Umbilical cord (tissue), 2 donors: ENCODE data around the gene RBM4B. TPM values are rescaled to one million over a fixed set of nuclear protein-coding genes. Genes with fewer than 3 reads are reported as not detected.

Source experiments
- DNase-seq: peaks from one replicate; pipeline ENCODE4 v3.0.0-alpha.2; 2015; ENCODE audit warnings: low spot score
- total RNA-seq: library from RNA; depleted of rRNA; stranded (reverse); fragments of >200 nt; gene quantifications from one replicate; pipeline ENCODE4 v1.2.3, GENCODE V29; 2014; ENCODE audit warnings: low replicate concordance; ENCODE audit not compliant: insufficient read depth

The RBM4B gene
- total RNA-seq, 1 donor from 2014 or later = 44.1 TPM

DNA sequence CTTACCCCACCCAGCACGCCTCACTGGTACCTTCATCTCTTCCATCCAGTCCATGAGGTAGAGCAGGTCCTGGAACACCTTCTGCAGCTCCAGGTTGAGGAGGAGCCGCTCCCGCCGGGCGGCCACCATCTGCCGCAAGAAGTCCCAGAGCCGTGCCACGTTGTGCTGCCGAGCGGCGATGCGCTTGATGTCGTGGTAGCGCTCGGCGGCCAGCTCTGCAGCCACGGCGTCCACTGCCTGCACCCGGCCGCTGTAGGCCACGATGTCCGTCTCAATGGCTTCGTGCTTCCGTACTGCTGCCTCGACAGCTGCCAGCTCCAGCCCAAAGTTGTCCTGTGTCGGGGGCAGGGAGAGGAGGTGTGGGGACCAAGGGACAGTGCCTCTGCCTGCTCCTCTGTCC, 29.8 kb upstream of the RBM4B start:
- no peak for DNase-seq

DNA sequence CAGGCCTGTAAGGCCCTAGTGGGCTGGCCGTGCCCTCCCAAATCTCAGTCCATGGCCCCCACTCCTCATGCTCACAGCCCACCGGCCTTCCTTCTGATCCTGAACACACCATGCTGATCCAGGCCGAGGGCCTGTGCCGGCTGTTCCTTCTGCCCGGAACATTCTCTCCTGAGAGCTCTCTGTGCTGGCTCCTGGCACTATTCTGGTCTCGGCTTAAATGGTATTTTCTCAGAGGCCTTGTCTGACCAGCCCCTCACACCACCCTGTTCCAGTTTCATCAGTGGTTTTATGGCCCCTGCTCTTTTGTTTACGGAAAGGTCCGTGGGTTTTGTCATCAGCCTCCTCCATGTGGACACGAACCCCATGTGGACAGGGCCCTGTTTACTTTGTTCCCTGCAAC, 29.3 kb upstream of the RBM4B start:
- DNase-seq = no peak

DNA sequence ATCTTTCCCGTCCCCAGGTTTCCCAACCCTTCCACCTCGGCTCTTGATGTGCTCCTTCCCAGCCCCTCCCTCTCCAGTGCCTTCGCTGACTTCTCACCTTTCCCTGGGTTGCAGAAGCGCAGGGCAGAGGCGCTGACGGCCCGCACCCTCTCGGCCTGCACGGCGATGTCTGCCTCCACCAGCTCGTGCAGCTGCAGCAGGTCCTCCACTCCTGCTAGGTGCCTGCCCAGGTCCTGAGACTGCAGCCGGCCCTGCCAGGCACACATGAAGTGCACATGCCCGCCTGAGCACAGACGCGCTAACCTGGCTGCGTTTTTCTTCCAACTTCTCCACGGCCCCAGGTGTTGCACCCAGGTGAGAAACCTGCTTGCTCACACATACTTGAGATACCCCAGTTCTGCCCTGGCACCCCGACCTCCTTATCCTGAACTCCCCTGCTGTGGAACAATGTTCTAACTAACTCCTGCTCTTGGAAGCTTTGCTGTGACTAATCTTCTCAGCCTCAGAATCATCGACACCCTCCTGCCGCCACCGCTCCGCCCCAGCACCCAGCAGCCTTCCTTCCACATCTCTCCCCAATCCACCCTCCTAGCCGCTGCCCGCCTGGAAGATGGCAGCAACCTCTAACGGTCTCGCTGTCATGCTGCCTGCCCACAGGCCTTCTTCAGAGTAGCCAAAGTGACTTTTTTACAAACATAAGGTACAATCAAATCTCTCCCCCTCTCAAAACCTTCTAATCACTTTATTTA, 28.1 kb upstream of the RBM4B start:
- no peak for DNase-seq

DNA sequence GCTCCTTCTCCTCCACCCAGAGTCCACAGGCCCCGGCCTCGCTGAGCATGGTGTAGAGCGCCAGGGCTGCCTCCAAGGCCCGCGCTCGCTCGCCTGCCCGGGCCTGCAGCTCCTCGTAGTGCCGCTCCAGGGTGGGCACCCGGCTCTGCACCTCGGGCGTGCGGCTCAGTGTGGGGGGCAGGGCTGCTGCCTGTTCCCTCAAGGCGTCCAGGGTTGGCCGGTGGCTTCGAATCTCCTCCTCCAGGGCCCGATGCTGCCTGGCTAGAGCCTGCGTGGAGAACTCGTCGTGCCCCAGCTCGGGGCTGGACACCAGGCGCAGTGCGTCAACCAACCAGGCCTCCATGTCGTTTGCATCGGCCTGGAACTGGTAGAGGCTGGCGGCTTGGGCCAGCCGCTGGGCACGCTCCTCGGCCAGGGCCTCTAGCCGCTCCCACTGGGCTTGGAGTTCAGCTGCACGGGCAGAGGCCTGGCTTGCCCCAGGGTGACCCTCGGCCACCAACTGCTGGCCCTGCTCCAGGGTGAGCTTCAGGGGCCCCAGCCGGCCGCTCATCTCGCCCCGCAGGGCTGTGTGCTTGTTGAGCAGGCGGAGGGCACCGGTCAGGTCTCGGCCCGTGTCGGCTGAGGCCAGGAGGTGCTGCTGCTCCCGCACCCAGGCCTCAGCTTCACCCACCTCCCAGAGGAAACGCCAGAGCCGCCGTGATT, 27.1 kb upstream of the RBM4B start:
- no peak for DNase-seq

- no peak for DNase-seq
These were observed 23.9 kb upstream of the RBM4B start for GRCh38 chr11:66701432-66702240.

- DNase-seq = no peak
These were observed 23.1 kb upstream of the RBM4B start for GRCh38 chr11:66700742-66701141.

- no peak for DNase-seq
These were observed 22.6 kb upstream of the RBM4B start for GRCh38 chr11:66700337-66700736.

DNA sequence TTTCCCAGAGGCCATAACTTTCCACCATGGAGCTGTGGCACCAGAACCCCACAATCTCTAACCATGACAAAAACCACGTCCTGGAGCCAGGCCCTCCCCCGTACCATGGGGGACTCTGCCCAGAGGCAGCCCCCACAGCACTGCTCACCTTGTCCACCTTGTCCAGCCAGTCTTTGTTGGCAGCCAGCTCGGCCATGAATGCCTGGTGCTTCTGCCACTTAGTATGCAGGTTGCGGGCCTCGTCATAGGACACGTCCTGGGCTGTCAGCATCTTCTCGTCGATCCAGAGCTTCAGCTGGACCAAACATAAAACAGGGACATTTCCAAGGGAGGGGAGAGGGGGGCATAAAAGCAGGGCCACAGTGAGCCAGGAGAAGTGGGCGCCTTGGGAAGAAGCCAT, 20.8 kb upstream of the RBM4B start:
- no peak for DNase-seq

- DNase-seq = no peak
These were observed 20.3 kb upstream of the RBM4B start for GRCh38 chr11:66697988-66698387.

DNA sequence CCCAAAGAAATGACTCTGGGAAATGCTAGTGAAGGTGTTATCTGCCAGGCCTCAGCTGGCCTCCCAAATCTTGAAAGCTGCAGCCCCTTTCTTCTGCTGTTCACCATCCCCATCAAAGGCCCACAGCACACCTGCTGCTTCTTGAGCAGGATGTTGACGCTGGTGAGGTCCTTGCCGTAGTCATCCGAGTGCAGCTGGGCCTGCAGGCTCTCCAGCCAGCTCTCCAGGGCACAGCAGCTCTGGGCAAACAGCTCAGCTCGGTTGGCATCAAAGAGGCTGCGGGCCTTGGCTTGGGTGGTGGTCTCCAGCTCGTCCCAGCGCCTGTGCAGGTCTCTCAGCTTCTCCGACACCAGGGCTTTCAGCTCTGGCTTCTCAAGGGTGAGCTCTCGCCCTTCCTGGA, 18.5 kb upstream of the RBM4B start:
- no peak for DNase-seq

DNA sequence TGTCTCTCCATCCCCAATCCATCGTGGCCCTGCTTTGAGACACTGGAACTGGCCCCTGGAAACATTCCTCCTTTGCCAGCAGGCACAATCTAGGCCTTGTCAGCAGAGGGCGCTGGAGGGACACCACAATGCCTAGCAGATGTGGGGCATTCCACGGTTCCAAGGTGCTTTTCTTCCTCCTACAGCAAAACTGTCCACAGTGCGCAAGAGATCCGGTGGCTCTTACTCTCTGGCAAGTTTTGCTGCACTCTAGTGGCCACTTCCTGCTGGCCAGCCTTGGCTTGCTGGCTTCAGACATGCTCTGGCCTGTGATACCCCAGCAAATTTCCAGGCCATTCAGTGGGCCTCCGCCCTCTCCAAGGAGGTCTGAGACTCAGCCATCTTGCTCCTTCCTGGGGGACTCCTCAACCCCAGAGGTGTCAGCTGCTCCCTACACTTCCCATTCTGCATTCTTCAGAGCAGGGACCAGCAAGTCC, 17.1 kb upstream of the RBM4B start:
- DNase-seq = peak; percentile 85

GRCh38 chr11:66694056-66694410, 16.3 kb upstream of the RBM4B start:
- DNase-seq = no peak

GRCh38 chr11:66693356-66694055, 15.8 kb upstream of the RBM4B start:
- no peak for DNase-seq

DNA sequence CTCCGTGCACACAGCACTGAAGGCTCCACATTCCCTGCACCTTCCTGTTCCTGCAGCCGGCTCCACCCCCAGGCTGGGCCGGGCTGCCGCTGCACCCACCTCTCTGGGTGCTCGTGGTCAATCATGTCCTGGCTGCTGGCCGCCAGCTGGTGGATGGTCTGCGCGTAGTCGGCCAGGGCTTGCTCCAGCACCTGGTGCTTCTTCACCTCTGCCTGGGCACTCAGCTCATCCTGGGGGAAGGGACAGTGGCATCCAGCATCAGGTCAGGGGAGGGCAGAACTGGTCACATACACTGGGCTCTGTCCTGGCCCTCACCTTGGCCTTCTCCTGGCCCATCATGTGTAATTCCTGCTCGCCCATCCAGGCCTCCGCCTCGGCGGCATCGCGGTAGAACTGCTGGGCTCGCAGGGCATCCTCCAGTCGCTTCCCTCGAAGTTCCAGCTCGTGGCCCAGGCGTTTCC, 15.2 kb upstream of the RBM4B start:
- DNase-seq = no peak

GRCh38 chr11:66692446-66692845, 14.8 kb upstream of the RBM4B start:
- no peak for DNase-seq

DNA sequence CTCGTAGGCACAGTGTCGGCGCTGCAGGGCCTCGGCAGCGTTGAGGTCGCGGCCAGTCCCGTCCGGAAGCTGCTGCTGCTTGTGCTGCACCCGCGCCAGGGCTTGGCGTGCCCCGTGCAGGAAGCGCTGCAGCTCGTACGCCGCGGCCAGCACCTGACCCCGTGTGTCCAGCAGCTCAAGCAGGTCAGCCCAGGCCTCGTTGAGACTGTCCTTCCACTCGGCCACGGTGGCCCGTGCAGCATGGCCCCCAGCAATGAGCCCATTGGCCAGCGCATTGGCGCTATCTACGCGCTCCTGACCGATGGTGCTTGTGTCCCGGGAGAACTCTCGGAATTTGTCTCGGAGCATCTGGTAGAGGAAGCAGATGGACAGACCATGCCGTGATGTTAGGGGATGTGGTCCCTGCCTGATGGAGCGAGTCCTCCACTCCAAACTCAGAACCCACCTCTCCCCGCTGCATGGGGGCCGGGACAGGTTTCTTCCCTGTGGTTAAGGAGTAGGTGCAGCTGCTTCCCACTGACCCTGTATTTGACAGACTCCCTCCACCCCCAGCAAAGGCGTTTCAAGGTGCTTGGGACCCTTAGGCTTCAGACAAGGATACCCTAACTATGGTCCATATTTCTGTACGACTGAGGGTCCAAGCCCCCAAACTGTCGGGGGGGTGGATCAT, 13.8 kb upstream of the RBM4B start:
- DNase-seq = no peak

DNA sequence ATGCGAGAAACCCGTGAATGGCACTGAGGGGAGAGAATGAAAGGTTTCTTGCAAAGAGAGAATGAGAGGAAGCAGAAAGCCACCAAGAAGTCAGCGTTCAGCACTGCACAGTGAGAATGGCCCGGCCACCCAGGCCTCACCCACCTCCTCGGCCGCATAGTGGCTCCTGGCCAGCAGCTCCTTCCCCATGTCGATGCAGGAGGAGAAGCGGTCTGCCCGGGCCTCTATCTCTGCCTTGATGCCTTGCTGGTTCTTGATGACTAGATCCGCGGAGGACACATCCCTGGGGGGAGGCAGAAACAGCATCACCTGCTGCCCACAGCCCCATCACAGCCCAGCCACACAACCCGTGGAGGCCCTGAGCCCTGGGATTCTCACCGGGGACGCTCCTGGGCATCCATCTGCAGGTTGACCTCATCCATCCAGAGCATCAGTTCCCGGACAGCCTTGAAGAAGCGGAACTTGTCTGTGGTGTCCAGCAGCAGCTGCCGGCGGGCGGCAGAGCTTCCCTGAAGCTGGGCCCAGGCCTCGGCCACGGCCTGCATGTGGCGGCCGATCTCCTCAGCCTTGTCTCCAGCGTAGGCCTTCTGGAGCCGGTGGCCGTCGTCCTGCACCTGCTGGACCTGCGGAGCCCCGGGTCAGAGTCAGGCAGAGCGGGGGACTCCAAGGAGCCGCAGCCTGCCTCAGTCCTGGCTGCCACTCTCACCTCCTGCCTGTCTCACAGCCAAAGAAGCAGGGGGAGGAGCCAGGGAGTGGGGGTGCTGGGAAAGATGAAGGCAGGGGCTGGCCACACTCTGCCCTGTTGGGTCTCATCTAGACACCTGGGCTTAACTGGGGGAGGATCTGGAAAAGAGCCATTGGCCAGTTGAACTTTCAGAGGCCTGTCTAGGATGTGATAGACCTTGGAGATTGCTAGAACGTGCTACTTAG, 12.2 kb upstream of the RBM4B start:
- no peak for DNase-seq

- no peak for DNase-seq
These were observed 11.2 kb upstream of the RBM4B start for GRCh38 chr11:66688561-66689534.

DNA sequence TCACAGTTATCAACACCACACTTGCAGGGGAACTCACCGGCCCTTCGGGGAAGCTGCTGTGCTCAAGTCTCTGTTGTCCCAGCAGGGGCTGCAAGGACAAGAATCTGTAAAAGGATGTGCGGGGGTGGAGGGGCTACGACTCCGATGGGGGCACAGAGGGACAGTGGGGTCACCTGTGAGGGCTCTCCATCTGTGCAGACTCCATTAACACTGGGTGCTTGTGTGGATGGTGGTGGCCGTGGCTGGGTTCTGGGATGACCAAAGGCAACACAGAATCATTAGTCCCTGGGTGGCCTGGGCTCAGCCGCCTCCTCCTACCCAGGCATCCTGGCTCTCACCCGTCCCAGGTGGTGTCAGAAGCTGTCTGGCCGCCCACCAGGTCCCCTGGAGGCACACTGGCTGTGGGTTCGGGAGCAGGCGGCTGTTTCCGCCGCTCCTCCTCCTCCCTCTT, 10.2 kb upstream of the RBM4B start:
- no peak for DNase-seq
